ENCODE measurements around the gene ZNF580.

The ZNF580 gene

GRCh38 chr19:55644191-55644833 is 3.5 kb downstream of the ZNF580 start:
- in situ Hi-C loops (cut with HindIII; ENCODE audit: low sequenced_read_pairs), result no loop called here

DNA sequence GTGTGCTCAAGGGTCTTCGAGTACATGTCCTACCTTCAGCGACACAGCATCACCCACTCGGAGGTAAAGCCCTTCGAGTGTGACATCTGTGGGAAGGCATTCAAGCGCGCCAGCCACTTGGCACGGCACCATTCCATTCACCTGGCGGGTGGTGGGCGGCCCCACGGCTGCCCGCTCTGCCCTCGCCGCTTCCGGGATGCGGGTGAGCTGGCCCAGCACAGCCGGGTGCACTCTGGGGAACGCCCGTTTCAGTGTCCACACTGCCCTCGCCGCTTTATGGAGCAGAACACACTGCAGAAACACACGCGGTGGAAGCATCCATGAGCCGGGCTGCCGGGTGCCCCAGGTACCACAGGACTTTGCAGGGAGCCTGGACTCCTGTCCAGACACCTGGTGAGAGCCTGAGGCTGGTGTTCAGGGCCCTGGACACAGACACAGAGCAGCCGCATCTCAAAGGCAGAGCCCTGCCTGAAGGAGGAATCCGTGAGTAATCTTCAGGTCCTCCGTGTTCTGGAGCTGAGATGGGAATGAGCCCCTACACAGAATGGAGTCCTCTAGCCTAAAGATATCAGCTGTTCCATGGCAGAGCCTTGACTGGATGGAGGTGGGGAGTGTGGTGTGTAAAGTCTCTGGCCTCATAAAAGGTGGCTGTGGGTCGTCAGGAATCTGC is 4.2 kb downstream of the ZNF580 start:
- in situ Hi-C loops (cut with HindIII; ENCODE audit: low sequenced_read_pairs), result no loop called here

GRCh38 chr19:55645512-55645881 is 4.7 kb downstream of the ZNF580 start:
- in situ Hi-C loops (cut with HindIII; ENCODE audit: low sequenced_read_pairs), result no loop called here

GRCh38 chr19:55646889-55647731 is 6.3 kb downstream of the ZNF580 start:
- in situ Hi-C loops (cut with HindIII; ENCODE audit: low sequenced_read_pairs), result no loop called here

- in situ Hi-C loops (cut with HindIII; ENCODE audit: low sequenced_read_pairs), result no loop called here
Observed at GRCh38 chr19:55647732-55648584, 7.2 kb downstream of the ZNF580 start, which contains the start of gene CCDC106. Gene CCDC106 (plus strand): TSS chr19:55648212. CDS start chr19:55649047, 835 bp downstream.

DNA sequence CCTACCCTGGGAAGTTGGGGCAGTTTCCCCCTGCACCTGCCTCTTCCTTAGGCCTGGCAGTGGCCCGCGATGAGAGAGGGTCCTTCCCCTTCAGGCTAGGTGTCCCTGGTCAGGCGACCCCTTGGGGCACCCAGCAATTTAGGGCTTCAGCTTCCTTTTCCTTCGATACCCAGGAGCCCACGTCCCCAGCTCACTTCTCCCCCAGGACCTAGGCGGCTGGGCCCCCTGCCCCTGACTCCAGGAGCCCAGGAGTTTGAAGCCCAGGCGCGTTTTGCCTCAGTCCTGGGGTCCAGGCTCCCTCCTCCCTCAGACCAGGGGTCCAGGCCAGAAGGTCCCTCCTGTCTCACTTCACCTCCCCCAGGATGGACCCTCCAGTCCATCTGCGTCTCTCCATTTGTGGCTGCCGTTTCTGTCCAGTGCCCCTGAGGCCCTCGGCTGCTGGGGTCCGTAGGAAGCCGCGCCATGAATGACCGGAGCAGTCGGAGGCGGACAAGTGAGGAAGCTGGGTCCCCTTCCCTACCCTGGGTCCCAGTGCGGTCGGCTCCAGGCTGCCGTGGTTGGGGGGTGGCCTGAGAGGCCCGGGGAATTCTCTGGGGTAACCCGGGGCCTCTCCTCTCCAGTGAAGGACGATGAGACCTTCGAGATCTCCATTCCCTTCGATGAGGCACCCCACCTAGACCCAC is 7.9 kb downstream of the ZNF580 start:
- in situ Hi-C loops (cut with HindIII; ENCODE audit: low sequenced_read_pairs), result no loop called here

- in situ Hi-C loops (cut with HindIII; ENCODE audit: low sequenced_read_pairs), result no loop called here
Observed at GRCh38 chr19:55649268-55650125, 8.7 kb downstream of the ZNF580 start.

DNA sequence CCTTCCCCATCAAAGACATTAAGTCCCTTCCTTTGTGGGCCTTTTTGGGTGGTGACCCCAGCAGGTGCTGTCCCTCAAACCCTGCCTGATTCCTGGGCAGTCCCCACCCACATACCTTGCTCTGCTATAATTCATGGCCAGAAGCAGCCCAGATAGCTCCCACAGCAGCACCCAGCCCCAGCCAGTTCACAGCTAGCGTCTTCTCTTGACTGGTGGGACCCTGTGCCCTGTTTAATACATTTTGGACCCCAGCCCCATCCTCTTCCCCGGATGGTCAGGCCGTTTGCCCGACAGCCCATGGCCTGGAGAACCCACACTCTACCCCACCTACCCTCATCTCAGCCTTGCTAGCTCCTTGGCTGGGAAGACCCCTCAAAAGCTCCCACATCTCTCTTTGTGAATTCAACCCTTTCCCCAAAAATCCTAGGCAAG is 9.3 kb downstream of the ZNF580 start:
- in situ Hi-C loops (cut with HindIII; ENCODE audit: low sequenced_read_pairs), result no loop called here

DNA sequence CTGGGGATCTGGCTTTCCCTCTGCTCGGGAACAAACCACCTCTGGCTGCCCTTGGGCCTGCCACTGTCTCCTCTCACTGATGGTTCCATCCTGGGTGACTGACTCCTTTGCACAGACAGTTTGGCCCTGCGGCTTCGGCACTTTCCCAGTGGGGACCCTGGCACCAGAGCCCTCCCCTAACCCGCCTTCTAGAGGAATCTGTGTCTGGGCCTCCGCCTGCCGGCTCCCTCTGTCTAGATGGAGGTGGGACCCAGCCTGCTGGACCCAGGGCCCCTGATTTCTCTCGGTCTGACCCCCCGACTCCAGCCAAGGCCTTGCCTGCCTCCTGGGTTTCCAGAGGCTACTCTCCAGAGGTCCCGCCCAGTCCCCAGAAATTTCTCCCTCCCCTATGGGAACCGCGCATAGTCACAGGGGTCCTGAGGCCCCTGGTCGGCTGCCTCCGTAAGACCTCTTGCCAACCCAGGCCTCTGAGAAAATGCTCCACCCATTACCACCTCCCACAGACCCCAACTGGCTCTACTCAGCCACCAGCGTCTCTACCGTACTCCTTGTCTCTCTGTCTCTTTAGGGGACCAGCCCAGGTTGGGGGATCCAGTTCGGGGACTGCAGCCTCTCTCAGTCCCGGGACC is 9.9 kb downstream of the ZNF580 start:
- in situ Hi-C loops (cut with HindIII; ENCODE audit: low sequenced_read_pairs), result no loop called here

GRCh38 chr19:55651236-55651635 is 10.4 kb downstream of the ZNF580 start:
- in situ Hi-C loops (cut with HindIII; ENCODE audit: low sequenced_read_pairs), result no loop called here

DNA sequence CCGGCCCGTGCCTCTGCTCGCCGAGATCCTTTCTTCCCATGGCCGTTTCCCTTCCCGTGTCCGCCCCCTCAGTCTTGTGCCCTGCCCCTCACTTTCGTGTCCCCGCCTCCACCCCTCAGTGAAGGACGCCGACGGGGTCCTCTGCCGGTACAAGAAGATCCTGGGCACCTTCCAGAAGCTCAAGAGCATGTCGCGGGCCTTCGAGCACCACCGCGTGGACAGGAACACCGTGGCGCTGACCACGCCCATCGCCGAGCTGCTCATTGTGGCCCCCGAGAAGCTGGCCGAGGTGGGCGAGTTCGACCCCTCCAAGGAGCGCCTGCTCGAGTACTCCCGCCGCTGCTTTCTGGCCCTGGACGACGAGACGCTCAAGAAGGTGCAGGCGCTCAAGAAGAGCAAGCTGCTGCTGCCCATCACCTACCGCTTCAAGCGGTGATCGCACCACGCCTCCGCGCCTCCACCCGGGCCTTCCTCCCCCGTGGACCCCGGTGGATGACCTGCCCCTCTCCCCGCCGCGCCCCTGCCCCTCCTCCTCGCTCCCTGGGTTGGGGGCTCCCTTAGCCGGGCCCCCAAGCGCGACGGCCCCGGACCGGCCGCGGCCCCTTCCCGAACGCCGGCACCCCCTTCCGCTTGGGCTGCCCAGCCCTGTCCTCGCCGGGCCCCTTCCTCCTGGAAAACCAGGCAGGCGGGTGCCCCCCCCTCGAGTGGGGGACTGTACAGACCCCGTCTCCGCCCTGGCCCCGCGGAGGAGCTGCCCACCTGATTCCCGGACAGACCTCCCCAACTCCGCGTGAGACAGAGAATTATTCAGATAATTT is 11.7 kb downstream of the ZNF580 start:
- in situ Hi-C loops (cut with HindIII; ENCODE audit: low sequenced_read_pairs), result no loop called here

- in situ Hi-C loops (cut with HindIII; ENCODE audit: low sequenced_read_pairs), result no loop called here
Observed at GRCh38 chr19:55653651-55654322, 13.0 kb downstream of the ZNF580 start.

- in situ Hi-C loops (cut with HindIII; ENCODE audit: low sequenced_read_pairs), result no loop called here
Observed at GRCh38 chr19:55654323-55654867, 13.6 kb downstream of the ZNF580 start.

GRCh38 chr19:55654868-55655647 is 14.3 kb downstream of the ZNF580 start, which contains the start of gene U2AF2:
Gene U2AF2 (plus strand): TSS chr19:55655035. CDS start chr19:55655105, 70 bp downstream.
- in situ Hi-C loops (cut with HindIII; ENCODE audit: low sequenced_read_pairs), result no loop called here

GRCh38 chr19:55655648-55656040 is 14.8 kb downstream of the ZNF580 start:
- in situ Hi-C loops (cut with HindIII; ENCODE audit: low sequenced_read_pairs), result no loop called here

DNA sequence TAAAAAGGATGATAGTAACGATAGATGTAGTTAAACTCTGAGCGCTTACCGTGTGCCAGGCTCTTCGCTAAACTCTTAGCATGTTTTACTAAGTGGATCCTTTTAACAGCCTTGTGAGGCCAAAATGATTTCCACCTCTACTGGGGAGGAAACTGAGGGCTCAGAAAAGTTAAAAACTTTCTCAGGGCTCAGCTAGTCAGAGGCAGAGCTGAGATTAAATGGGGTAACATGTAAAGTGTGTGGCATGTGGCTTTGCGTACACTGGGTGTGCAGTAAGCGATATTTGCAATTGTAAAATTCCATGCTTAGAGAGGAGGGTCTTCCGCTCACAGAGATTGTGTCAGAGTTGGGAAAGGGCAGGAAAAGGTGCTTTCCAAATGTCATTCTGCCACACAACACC is 15.8 kb downstream of the ZNF580 start:
- in situ Hi-C loops (cut with HindIII; ENCODE audit: low sequenced_read_pairs), result no loop called here

All from DLD1 (cell line).